Memory B cell (primary cell): Measurements from ENCODE around the gene CHRNB2.
A peak's percentile ranks its signal among the peaks of the same experiment; 100 is the strongest.
"Not testable (repeated sequence)": the region's sequence is repeated elsewhere in the genome, so short reads cannot be mapped to it uniquely, and the experiment has no call there.

Experiments used
- ATAC-seq: fragments of 150-1000 bp; cut with Tn5 transposase; 2 replicates; pipeline ENCODE4 v1.10.0; 2021; ENCODE audit warnings: low read depth, mild to moderate bottlenecking, moderate library complexity
- DNase-seq, 2 donors: peaks; one replicate each; pipeline ENCODE4 v3.0.0; 2022; ENCODE audit warnings: low spot score in 2 of 2
- H3K27ac Mint-ChIP-seq: one replicate; pipeline ENCODE4 v1.8.0; 2022; ENCODE audit warnings: mild to moderate bottlenecking, moderate library complexity, mixed read lengths
- H3K27me3 Mint-ChIP-seq: one replicate; pipeline ENCODE4 v1.8.0; 2022; ENCODE audit warnings: mixed read lengths
- H3K36me3 Mint-ChIP-seq: one replicate; pipeline ENCODE4 v1.8.0; 2022; ENCODE audit warnings: mild to moderate bottlenecking, mixed read lengths
- H3K4me1 Mint-ChIP-seq: one replicate; pipeline ENCODE4 v1.8.0; 2022; ENCODE audit warnings: mixed read lengths
- H3K4me3 Mint-ChIP-seq: one replicate; pipeline ENCODE4 v1.8.0; 2022; ENCODE audit warnings: mild to moderate bottlenecking, moderate library complexity, mixed read lengths
- H3K9me3 Mint-ChIP-seq: one replicate; pipeline ENCODE4 v1.8.0; 2022; ENCODE audit warnings: mixed read lengths

CHRNB2 gene, protein sequence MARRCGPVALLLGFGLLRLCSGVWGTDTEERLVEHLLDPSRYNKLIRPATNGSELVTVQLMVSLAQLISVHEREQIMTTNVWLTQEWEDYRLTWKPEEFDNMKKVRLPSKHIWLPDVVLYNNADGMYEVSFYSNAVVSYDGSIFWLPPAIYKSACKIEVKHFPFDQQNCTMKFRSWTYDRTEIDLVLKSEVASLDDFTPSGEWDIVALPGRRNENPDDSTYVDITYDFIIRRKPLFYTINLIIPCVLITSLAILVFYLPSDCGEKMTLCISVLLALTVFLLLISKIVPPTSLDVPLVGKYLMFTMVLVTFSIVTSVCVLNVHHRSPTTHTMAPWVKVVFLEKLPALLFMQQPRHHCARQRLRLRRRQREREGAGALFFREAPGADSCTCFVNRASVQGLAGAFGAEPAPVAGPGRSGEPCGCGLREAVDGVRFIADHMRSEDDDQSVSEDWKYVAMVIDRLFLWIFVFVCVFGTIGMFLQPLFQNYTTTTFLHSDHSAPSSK

DNA sequence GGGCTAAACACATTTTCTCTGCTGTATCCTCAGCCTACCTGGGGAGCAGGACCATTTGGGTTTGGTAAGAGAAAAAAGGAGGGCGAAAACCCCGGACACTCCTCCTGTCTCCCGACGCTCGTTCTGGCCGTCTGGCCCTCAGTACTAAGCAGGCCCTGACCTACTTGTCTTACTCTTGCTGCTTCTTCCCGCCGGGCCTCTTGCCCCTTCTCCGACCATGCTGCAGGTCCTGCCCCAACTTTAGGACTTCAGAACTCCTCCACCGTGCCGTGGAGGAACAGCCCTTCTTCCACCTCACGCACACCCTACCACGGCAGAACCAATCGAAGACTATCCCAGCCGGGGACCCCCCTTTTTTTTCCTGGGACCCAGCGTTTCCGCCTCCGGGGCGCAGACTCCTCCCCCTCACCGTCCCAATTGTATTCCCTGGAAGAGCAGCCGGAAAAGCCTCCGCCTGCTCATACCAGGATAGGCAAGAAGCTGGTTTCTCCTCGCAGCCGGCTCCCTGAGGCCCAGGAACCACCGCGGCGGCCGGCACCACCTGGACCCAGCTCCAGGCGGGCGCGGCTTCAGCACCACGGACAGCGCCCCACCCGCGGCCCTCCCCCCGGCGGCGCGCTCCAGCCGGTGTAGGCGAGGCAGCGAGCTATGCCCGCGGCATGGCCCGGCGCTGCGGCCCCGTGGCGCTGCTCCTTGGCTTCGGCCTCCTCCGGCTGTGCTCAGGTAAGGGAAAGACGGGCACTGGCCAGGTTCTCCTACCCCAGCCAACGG lies at the start of gene CHRNB2:
Gene CHRNB2 (plus strand): TSS at position 393 of the 771 bp plus-strand sequence. CDS start 267 bp downstream, at position 660.
- peak; percentile 69 to 82 for DNase-seq
- peaks cover 2% of the 10 kb centered on the region for H3K36me3 Mint-ChIP-seq
- H3K27ac Mint-ChIP-seq: no peak within 1 kb of the TSS
- no peaks in the 10 kb centered on the region for H3K9me3 Mint-ChIP-seq
- H3K4me1 Mint-ChIP-seq: peaks cover 2% of the 10 kb centered on the region
- peak; percentile 98 for ATAC-seq
- H3K27me3 Mint-ChIP-seq: peaks cover 24% of the 10 kb centered on the region
- peak within 1 kb of the TSS; percentile 14 for H3K4me3 Mint-ChIP-seq

DNA sequence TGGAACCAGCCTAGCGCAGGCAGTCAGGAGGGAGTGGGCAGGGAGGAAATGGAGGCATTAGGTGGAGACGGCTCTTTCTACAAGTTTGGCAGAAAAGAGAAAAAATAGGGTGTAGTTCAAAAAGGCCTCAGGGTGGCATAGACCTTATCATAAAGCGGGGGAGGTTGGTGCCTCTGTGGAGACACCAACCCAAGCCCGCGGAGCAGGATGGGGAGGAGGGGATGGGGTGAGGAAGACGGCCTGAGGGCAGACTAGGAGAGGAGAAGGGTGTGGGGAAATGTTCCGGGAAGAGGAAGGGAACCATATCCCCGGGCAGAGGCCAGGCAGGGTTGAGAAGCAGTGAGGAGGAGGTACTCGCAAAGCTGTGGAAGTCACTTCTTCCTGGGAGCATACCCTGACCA lies 48.0 kb upstream of the CHRNB2 start:
- Mint-ChIP-seq H3K27me3 (peaks cover 12% of the 10 kb centered on the region), H3K36me3 (no peaks in the 10 kb centered on the region), H3K4me1 (no peaks in the 10 kb centered on the region), H3K9me3 (peaks cover 3% of the 10 kb centered on the region), H3K4me3 (no peak overlapping the region), H3K27ac (no peak overlapping the region)
- ATAC-seq (no peak), DNase-seq (no peak)

DNA sequence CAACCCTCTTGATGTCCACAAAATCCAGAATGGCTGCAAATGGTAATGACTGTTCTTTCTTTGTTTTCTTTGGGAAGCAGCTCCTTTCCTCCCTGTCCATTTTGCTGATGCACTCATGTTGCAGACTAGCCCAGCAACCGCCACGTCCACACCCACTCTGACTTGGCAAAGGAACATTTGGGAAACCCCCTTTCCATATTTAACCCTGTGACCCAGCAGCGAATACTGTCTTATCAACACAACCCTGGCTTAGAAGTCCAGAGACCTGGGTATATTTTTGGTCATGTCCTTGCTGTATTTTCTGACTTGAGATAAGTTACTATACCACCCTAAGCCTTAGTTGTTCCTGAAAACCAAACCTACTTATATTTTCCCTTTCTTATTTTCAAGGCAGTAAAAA lies 47.2 kb upstream of the CHRNB2 start:
- H3K27ac Mint-ChIP-seq: no peak overlapping the region

DNA sequence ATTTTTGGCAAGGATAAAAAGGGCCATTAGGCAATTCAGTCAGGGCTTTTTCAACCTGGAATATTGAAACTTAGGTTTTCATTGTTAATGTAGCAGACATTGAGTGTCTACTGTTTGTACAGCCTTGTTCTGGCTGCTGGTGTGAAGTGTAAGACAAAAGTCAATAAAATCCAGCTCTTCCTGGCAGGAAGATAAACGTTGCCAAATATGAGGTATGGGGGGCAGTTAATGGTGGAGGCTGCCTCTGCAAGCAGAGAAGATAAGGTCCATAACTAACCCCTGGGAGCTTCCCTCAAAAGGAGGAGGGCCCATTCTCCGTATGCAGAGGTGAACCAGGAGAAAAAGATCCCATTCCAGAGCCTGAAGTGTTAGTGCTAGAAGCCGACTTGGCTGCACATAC lies 45.9 kb upstream of the CHRNB2 start:
- no peak overlapping the region for H3K4me3 Mint-ChIP-seq
- H3K27ac Mint-ChIP-seq: no peak overlapping the region
- H3K4me1 Mint-ChIP-seq: no peaks in the 10 kb centered on the region
- peaks cover 2% of the 10 kb centered on the region for H3K36me3 Mint-ChIP-seq
- peaks cover 8% of the 10 kb centered on the region for H3K27me3 Mint-ChIP-seq
- no peak for ATAC-seq
- H3K9me3 Mint-ChIP-seq: peaks cover 3% of the 10 kb centered on the region
- DNase-seq: no peak

More for the DNA sequence above, 47.2 kb upstream of the CHRNB2 start:
- ATAC-seq: no peak
- Mint-ChIP-seq H3K27me3 (peaks cover 12% of the 10 kb centered on the region), H3K4me3 (no peak overlapping the region), H3K9me3 (peaks cover 3% of the 10 kb centered on the region), H3K36me3 (peaks cover 2% of the 10 kb centered on the region), H3K4me1 (no peaks in the 10 kb centered on the region)
- DNase-seq: no peak

DNA sequence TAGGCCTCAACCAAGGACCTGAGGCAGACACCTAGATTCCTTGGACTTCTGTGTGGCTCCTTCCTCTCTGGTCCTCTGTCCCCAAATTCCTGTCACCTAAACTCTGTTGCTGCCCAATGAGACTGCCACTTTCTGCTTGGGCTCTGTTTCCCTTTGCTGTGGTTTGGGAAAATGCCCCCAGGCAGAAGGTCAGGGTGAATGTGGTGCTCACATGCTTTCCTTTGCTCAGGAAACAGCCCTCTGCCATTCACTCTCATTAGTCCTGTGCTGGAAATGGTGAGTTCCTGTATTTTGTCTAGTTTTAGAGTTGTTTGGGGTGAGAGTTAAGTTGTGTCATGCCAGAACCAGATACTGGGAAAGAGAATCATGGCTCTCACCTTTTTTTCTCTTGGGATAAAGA lies 42.7 kb upstream of the CHRNB2 start:
- ATAC-seq (no peak), DNase-seq (no peak)
- peaks cover 2% of the 10 kb centered on the region for H3K36me3 Mint-ChIP-seq
- no peak overlapping the region for H3K4me3 Mint-ChIP-seq
- H3K27me3 Mint-ChIP-seq: peaks cover 6% of the 10 kb centered on the region
- H3K9me3 Mint-ChIP-seq: peaks cover 3% of the 10 kb centered on the region
- H3K4me1 Mint-ChIP-seq: no peaks in the 10 kb centered on the region
- no peak overlapping the region for H3K27ac Mint-ChIP-seq

DNA sequence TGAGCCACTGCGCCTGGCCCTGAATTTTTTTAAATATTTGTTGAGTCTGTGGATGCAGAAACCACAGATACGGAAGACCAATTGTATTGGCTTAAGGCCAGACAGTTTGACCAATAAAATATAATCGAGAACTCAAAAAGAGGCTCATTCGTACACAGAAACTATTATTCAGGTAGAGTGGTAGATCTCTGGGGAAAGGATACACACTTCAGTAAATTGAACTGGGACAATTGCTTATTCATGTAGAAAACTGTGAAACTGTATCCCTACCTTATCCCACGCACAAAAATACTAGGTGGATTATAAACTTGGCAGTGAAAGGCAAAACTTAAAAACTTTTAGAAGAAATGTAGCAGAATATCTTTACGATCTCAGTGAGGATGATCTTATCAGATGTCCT lies 40.4 kb upstream of the CHRNB2 start:
- no peak overlapping the region for H3K4me3 Mint-ChIP-seq
- H3K27me3 Mint-ChIP-seq: peaks cover 6% of the 10 kb centered on the region
- no peak for DNase-seq
- peaks cover 2% of the 10 kb centered on the region for H3K36me3 Mint-ChIP-seq
- ATAC-seq: no peak
- peaks cover 3% of the 10 kb centered on the region for H3K9me3 Mint-ChIP-seq
- H3K27ac Mint-ChIP-seq: no peak overlapping the region
- H3K4me1 Mint-ChIP-seq: no peaks in the 10 kb centered on the region

DNA sequence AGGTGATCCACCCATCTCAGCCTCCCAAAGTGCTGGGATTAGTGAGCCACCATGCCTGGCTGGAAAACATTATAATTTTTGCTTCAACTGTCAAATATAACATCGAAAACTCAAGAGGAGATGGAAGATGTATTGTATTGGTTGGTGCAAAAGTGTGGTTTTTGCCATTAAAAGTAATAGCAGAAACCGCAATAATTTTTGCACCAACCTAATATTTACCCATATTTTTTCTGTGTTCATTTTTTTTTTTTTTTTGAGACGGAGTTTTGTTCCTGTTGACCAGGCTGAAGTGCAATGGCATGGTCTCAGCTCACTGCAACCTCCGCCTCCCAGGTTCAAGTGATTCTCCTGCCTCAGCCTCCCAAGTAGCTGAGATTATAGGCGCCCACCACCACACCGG lies 38.3 kb upstream of the CHRNB2 start:
- ATAC-seq (no peak), DNase-seq (no peak)
- Mint-ChIP-seq H3K9me3 (no peaks in the 10 kb centered on the region), H3K27ac (no peak overlapping the region), H3K27me3 (peaks cover 4% of the 10 kb centered on the region), H3K36me3 (peaks cover 2% of the 10 kb centered on the region), H3K4me1 (no peaks in the 10 kb centered on the region), H3K4me3 (no peak overlapping the region)

DNA sequence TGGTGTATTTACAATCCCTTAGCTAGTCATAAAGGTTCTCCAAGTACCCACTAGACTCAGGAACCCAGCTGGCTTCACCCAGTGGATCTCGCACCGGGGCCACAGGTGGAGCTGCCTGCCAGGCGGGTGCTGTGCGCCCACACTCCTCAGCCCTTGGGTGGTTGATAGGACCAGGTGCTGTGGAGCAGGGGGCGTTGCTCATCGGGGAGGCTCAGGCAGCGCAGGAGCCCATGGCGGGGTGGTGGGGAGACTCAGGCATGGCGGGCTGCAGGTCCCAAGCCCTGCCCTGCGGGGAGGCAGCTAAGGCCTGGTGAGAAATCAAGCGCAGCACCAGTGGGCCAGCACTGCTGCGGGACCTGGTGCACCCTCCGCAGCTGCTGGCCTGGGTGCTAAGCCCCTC lies 35.6 kb upstream of the CHRNB2 start:
- ATAC-seq, H3K27me3 Mint-ChIP-seq, H3K9me3 Mint-ChIP-seq, H3K4me1 Mint-ChIP-seq, DNase-seq, H3K27ac Mint-ChIP-seq, H3K4me3 Mint-ChIP-seq, H3K36me3 Mint-ChIP-seq: not testable (repeated sequence)

DNA sequence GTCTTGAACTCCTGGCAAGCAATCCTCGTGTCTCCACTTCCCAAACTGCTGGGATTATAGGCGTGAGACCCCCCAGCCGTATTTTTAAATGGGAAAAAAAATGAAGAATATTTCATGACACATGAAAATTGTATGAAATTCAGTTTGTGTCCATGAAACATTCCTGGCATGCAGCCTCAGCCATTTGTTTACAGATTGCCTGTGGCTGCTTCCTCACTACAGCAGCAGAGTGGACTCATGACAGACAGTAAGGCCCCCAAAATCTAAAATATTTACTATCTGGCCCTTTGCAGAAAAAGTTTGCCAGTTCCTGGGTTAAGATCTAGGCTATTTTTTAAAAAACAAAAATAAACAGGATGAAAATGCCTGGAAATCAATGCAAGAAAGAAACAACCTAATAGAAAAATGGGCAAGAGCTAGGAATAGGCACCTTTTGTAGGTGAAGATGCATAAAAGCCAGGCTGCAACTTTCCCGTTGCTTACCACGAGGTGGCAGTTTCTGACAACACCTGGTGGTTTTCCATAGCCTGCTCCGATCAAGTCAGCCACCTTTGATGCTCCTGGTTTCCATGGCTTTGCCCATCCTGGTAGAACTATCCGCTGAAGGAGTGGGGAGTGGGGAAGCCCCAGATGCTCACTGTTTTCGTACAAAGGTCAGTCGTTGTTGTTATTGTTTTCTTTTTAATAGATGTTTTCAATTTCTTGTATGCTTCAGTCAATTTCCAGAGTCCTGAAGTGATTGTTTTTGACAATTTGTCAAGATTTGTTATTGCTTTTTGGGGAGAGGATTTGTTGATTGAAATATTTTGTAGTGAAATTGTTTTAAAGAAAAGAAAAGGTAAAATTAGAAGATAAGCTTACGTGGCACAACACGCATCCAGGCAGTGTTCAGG lies 33.4 kb upstream of the CHRNB2 start:
- Mint-ChIP-seq H3K36me3 (peaks cover 3% of the 10 kb centered on the region), H3K4me1 (no peaks in the 10 kb centered on the region), H3K9me3 (peaks cover 3% of the 10 kb centered on the region), H3K27me3 (peaks cover 7% of the 10 kb centered on the region), H3K27ac (no peak overlapping the region), H3K4me3 (no peak overlapping the region)
- ATAC-seq (no peak), DNase-seq (no peak)

DNA sequence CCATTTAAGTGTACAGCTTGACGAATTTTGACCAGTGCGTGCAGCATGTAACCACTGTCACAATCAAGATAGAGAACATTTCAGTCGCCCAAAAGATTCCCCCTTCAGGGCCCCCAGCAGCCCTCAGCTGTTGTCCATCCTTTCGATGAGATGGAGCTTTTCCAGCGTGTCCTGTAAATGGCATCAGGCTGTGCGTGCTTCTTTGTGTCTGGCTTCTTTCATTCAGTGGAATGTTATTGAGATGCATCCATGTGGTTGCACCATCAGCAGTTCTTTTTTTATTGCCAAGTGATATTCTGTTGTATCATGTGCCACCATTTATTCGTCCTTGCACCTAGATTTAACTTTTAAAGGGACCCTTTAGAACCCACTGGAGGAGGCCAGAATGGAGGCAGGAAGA lies 31.0 kb upstream of the CHRNB2 start:
- peaks cover 3% of the 10 kb centered on the region for H3K9me3 Mint-ChIP-seq
- no peak overlapping the region for H3K4me3 Mint-ChIP-seq
- ATAC-seq: no peak
- H3K27ac Mint-ChIP-seq: no peak overlapping the region
- DNase-seq: no peak
- H3K4me1 Mint-ChIP-seq: no peaks in the 10 kb centered on the region
- H3K36me3 Mint-ChIP-seq: peaks cover 3% of the 10 kb centered on the region
- peaks cover 21% of the 10 kb centered on the region for H3K27me3 Mint-ChIP-seq

DNA sequence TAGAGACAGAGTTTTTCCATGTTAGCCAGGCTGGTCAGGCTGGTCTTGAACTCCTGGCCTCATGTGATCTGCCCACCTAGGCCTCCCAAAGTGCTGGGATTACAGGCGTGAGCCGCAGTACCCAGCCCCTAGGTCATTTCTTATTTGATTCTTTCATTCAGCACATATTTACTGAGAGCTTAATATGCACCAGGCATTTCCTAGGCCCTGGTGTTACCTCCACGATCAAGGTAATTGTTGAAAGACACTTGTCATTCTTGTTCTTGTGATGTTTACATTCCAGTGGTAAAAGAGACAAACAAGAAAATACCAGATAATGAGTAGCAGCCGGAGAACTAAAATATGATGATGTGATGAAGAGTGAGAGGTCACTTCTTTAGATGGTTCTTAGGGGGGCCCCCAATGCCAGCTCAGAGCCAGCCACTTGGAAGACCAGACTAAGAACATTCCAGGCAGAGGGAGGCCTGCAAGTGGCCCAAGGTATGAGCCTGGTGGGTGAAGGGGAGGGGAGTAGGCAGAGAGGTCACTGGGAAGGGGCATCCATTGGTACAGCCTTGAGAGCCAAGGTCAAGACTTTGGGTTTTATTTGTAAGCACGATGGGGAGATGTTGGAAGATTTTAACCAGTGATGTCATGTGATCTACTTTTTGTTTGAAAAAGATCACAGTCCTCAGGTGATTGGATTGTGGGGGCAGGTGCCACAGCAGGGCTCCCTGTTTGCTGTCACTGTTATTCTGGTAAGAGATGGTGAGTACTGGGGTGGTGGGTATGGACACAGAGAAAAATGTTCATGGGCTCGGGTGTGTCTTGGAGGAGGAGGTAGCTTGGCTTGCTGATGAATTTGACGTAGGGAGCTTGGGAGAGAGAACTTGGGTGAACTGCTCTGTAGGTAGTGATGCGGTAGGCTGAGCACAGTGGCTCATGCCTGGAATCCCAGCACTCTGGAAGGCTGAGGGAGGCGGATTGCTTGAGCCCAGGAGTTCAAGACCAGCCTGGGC lies 27.8 kb upstream of the CHRNB2 start:
- H3K4me3 Mint-ChIP-seq: no peak overlapping the region

DNA sequence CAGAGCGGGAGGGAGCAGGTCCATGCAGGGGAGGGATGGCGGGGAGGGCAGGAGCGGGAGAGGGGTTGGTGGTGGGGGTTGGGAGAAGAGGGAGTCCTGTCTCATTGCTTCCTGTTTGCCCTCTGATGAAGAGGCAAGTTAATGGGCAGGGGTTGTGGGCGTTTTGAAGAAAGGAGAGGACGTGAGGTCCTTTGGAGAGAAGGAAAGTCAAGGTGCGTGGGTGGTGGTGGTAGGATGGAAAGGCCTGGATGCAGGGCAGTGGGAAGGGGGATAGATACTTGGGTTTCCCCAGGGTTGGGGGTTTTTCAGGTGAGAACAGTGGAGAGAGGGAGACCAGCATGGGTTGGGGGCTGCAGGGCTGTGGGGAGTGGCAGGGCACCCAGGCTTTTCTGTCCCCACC lies 26.3 kb upstream of the CHRNB2 start:
- H3K27me3 Mint-ChIP-seq: peaks cover 19% of the 10 kb centered on the region
- H3K4me1 Mint-ChIP-seq: no peaks in the 10 kb centered on the region
- no peaks in the 10 kb centered on the region for H3K36me3 Mint-ChIP-seq
- H3K4me3 Mint-ChIP-seq: no peak overlapping the region
- DNase-seq (no peak), ATAC-seq (no peak)
- no peak overlapping the region for H3K27ac Mint-ChIP-seq
- no peaks in the 10 kb centered on the region for H3K9me3 Mint-ChIP-seq

More for the DNA sequence above, 27.8 kb upstream of the CHRNB2 start:
- no peak for DNase-seq
- Mint-ChIP-seq H3K9me3 (peaks cover 3% of the 10 kb centered on the region), H3K4me1 (no peaks in the 10 kb centered on the region), H3K27ac (no peak overlapping the region), H3K36me3 (peaks cover 3% of the 10 kb centered on the region), H3K27me3 (peaks cover 19% of the 10 kb centered on the region)
- ATAC-seq: no peak
